B cell (primary cell): ENCODE data around the gene PCDHGB6. TPM values are rescaled to one million over a fixed set of nuclear protein-coding genes. Genes with fewer than 3 reads are reported as not detected.

ENCODE experiments used
- ATAC-seq: fragments of 200-7000 bp; cut with Tn5 transposase; one replicate; pipeline ENCODE4 v1.10.0; 2021; ENCODE audit warnings: low read depth, mild to moderate bottlenecking, moderate number of reproducible peaks, moderate library complexity
- CTCF ChIA-PET: fragments of 350-600 bp; sonication (Branson Sonifier 250); formaldehyde crosslinking; loops from one replicate; lab custom pipeline; 2021; ENCODE audit warnings: antibody characterized with exemption, inconsistent platforms; lab: Charles Lee
- POLR2A ChIA-PET: fragments of 350-600 bp; sonication (Branson Sonifier 250); formaldehyde crosslinking; loops from one replicate; lab custom pipeline; 2021; ENCODE audit warnings: antibody characterized with exemption; lab: Charles Lee
- DNase-seq: peaks from one replicate; pipeline ENCODE4 v3.0.0; 2013
- H2AFZ ChIP-seq: 2 replicates; pipeline ENCODE4 v1.6.1; 2012; ENCODE audit warnings: mild to moderate bottlenecking, low read depth, low read length; ENCODE audit not compliant: insufficient read depth, poor library complexity, severe bottlenecking
- H3K27ac ChIP-seq, 2 donors: 1 replicate in 1 of 2; 2 replicates in 1 of 2; pipeline ENCODE4 v1.5.1; 2012 to 2013; ENCODE audit warnings: low read length in 2 of 2, mild to moderate bottlenecking in 2 of 2, moderate library complexity in 1 of 2
- H3K27me3 ChIP-seq, 4 experiments: fragments of 200-600 bp in 1 of 4; sonication (generic) in 1 of 4; replicated peaks in 1 of 4; 1 replicate in 2 of 4; 2 replicates in 2 of 4; pipeline versions ENCODE4 v1.6.1 to v1.7.0; 2013 to 2016; ENCODE audit warnings: low read length in 3 of 4, mild to moderate bottlenecking in 2 of 4, mixed read lengths in 1 of 4, moderate library complexity in 1 of 4; ENCODE audit not compliant: insufficient read depth in 4 of 4, control insufficient read depth in 3 of 4; ENCODE audit errors: control extremely low read depth in 1 of 4
- H3K36me3 ChIP-seq, 2 experiments: replicated peaks in 1 of 2; 1 replicate in 1 of 2; 2 replicates in 1 of 2; pipeline versions ENCODE4 v1.6.1 to v1.7.1; 2013; ENCODE audit warnings: low read length in 1 of 2; ENCODE audit not compliant: insufficient read depth in 2 of 2, control insufficient read depth in 1 of 2; ENCODE audit errors: control extremely low read depth in 1 of 2, extremely low read depth in 1 of 2
- H3K4me1 ChIP-seq, 2 donors: fragments of 200-600 bp in 1 of 2; sonication (generic) in 1 of 2; 1 replicate in 1 of 2; 2 replicates in 1 of 2; pipeline versions ENCODE4 v1.5.1 to v1.6.1; 2013 to 2017; ENCODE audit warnings: low read length in 2 of 2; ENCODE audit not compliant: control insufficient read depth in 2 of 2, insufficient read depth in 2 of 2
- H3K4me2 ChIP-seq: replicated peaks from 2 replicates; pipeline ENCODE3; 2012; ENCODE audit warnings: mild to moderate bottlenecking, low read depth, low read length; ENCODE audit not compliant: poor library complexity, severe bottlenecking
- H3K4me3 ChIP-seq, 5 experiments: fragments of 200-600 bp in 1 of 5; sonication (generic) in 1 of 5; 1 replicate in 3 of 5; 2 replicates in 2 of 5; pipeline versions ENCODE4 v1.5.1 to v1.7.0; 2011 to 2016; ENCODE audit warnings: low read length in 4 of 5, mild to moderate bottlenecking in 4 of 5, low read depth in 2 of 5, control low read depth in 1 of 5, moderate library complexity in 1 of 5; ENCODE audit not compliant: insufficient read depth in 1 of 5; ENCODE audit errors: control extremely low read depth in 1 of 5, extremely low read depth in 1 of 5
- H3K79me2 ChIP-seq: fragments of 200-600 bp; sonication (generic); one replicate; pipeline ENCODE4 v1.6.0; 2016; ENCODE audit warnings: low read length; ENCODE audit not compliant: control insufficient read depth, insufficient read depth
- H3K9ac ChIP-seq: fragments of 200-600 bp; sonication (generic); 2 replicates; pipeline ENCODE4 v1.6.1; 2017; ENCODE audit warnings: mild to moderate bottlenecking, low read length, moderate library complexity
- H3K9me3 ChIP-seq, 3 donors: one replicate each; pipeline versions ENCODE4 v1.6.1 to v1.7.1; 2013; ENCODE audit warnings: low read length in 2 of 3; ENCODE audit not compliant: control insufficient read depth in 2 of 3, insufficient read depth in 1 of 3; ENCODE audit errors: control extremely low read depth in 1 of 3
- H4K20me1 ChIP-seq: 2 replicates; pipeline ENCODE4 v1.6.0; 2012; ENCODE audit warnings: mild to moderate bottlenecking, low read length; ENCODE audit not compliant: insufficient read depth, control insufficient read depth, poor library complexity, severe bottlenecking
- H3K27ac Mint-ChIP-seq: one replicate; pipeline ENCODE4 v1.8.0; 2021; ENCODE audit warnings: mixed read lengths
- H3K27me3 Mint-ChIP-seq: one replicate; pipeline ENCODE4 v1.8.0; 2021; ENCODE audit warnings: mixed read lengths
- H3K4me1 Mint-ChIP-seq: one replicate; pipeline ENCODE4 v1.8.0; 2021; ENCODE audit warnings: mixed read lengths
- H3K4me3 Mint-ChIP-seq: one replicate; pipeline ENCODE4 v1.8.0; 2021; ENCODE audit warnings: mixed read lengths
- H3K9me3 Mint-ChIP-seq: one replicate; pipeline ENCODE4 v1.8.0; 2022; ENCODE audit warnings: mixed read lengths; ENCODE audit not compliant: insufficient read depth
- CTCF ChIP-seq: fragments of 200-600 bp; IDR thresholded peaks from one replicate; pipeline ENCODE4 v1.8.0; 2022; ENCODE audit warnings: antibody characterized with exemption, mild to moderate bottlenecking
- EZH2 ChIP-seq: IDR thresholded peaks from 2 replicates; pipeline ENCODE4 v1.6.1; 2012; ENCODE audit warnings: borderline replicate concordance, low read depth, mild to moderate bottlenecking, moderate library complexity, low read length; ENCODE audit not compliant: insufficient read depth, poor library complexity, severe bottlenecking
- WGBS: methylation state at CpG from one replicate; pipeline ENCODE4 v1.1.5; 2013; ENCODE audit warnings: missing lambda C conversion rate; ENCODE audit not compliant: insufficient coverage; 5-methylcytosine and 5-hydroxymethylcytosine counted together
- intact Hi-C: fragments of 100-400 bp; cut with micrococcal nuclease; formaldehyde crosslinking; loops from one replicate; pipeline ENCODE4 v1.10.0; 2022
- polyA plus RNA-seq: library from polyadenylated mRNA; depleted of rRNA; stranded (reverse); fragments of >200 nt; gene quantifications from 2 replicates; pipeline ENCODE4 v1.2.3, GENCODE V29; 2012
- total RNA-seq, 2 donors: library from RNA; stranded (reverse); fragments of 120-200 nt in 1 of 2; gene quantifications; 1 replicate in 1 of 2; 2 replicates in 1 of 2; pipeline versions ENCODE4 v1.2.3 to v1.2.4, GENCODE V29; 2013 to 2022

The PCDHGB6 gene
- total and polyA plus RNA-seq, 2 donors (not counting 1 experiment from before 2014, with no cell fraction given): 0.33 to 2.1 TPM

- ChIA-PET CTCF (interaction anchor here (1.5 kb wide), 1 partner anchor 133 kb away, joined by 3 read pairs; no protein-coding TSS in a partner anchor), POLR2A (no interaction called here)
- no CpG with 5 or more reads among the region's 2 CpGs for WGBS
- Histone ChIP-seq H3K27ac (no peak overlapping the region), H3K4me1 (peaks cover 15 to 17% of the 10 kb centered on the region in 2 donors), H3K4me3 (no peak overlapping the region), H2AFZ (no peak overlapping the region), H3K79me2 (no peaks in the 10 kb centered on the region), H3K9ac (no peak overlapping the region), H3K9me3 (peaks cover 0 to 36% (median 26%) of the 10 kb centered on the region in 3 donors), H3K36me3 (no peaks in the 10 kb centered on the region), H3K4me2 (no peak overlapping the region), H4K20me1 (no peaks in the 10 kb centered on the region), H3K27me3 (peaks cover 0 to 36% (median 20%) of the 10 kb centered on the region in 4 experiments)
- intact Hi-C loops: no loop called here
- peaks cover 26% of the 10 kb centered on the region for H3K27me3 Mint-ChIP-seq
- ATAC-seq (no peak), DNase-seq (no peak)
- H3K4me1 Mint-ChIP-seq: peaks cover 7% of the 10 kb centered on the region
- TF ChIP-seq CTCF: no peak
- TF ChIP-seq EZH2: no peak
- no peak overlapping the region for H3K27ac Mint-ChIP-seq
- H3K4me3 Mint-ChIP-seq: no peak overlapping the region
- H3K9me3 Mint-ChIP-seq: peaks cover 3% of the 10 kb centered on the region
Observed at GRCh38 chr5:141434006-141434405, 26.2 kb downstream of the PCDHGB6 start.

- intact Hi-C loops: no loop called here
- H3K4me1 Mint-ChIP-seq: no peaks in the 10 kb centered on the region
- Histone ChIP-seq H3K27me3 (peaks cover 0 to 19% (median 2%) of the 10 kb centered on the region in 4 experiments), H3K27ac (no peak overlapping the region), H3K4me3 (no peak overlapping the region), H3K79me2 (no peaks in the 10 kb centered on the region), H4K20me1 (no peaks in the 10 kb centered on the region), H3K9ac (no peak overlapping the region), H3K36me3 (no peaks in the 10 kb centered on the region), H3K4me2 (no peak overlapping the region), H3K9me3 (peaks cover 0 to 30% (median 6%) of the 10 kb centered on the region in 3 donors), H2AFZ (no peak overlapping the region), H3K4me1 (no peaks in the 10 kb centered on the region)
- POLR2A ChIA-PET: no interaction called here
- no CpG with 5 or more reads among the region's 2 CpGs for WGBS
- H3K9me3 Mint-ChIP-seq: peaks cover 2% of the 10 kb centered on the region
- H3K27ac Mint-ChIP-seq: no peak overlapping the region
- peaks cover 12% of the 10 kb centered on the region for H3K27me3 Mint-ChIP-seq
- ATAC-seq (no peak), DNase-seq (no peak)
- no peak overlapping the region for H3K4me3 Mint-ChIP-seq
- TF ChIP-seq EZH2: no peak
- TF ChIP-seq CTCF: no peak
- CTCF ChIA-PET: no interaction called here
Observed at GRCh38 chr5:141437221-141437620, 29.4 kb downstream of the PCDHGB6 start.
